Panc1 (cell line): Measurements from ENCODE around the gene ARL5C. TPM values are rescaled to one million over a fixed set of nuclear protein-coding genes. Genes with fewer than 3 reads are reported as not detected.
"Not testable (repeated sequence)": the region's sequence is repeated elsewhere in the genome, so short reads cannot be mapped to it uniquely, and the experiment has no call there.

ENCODE experiments used
- ATAC-seq: fragments of 200-7000 bp; cut with Tn5 transposase; 2 replicates; pipeline ENCODE4 v1.9.1; 2020; ENCODE audit warnings: mild to moderate bottlenecking, moderate library complexity
- BruUV-seq: library from RNA; stranded (reverse); fragments of 400-500 nt; replicated peaks from 2 replicates; lab custom pipeline; 2021; lab: Mats Ljungman, UMichigan
- CTCF ChIA-PET: fragments of 300-600 bp; sonication (Branson Sonifier 250); formaldehyde crosslinking; loops from one replicate; lab custom pipeline; 2022; ENCODE audit warnings: antibody characterized with exemption; lab: Charles Lee
- POLR2A ChIA-PET: fragments of 300-600 bp; sonication (Branson Sonifier 250); formaldehyde crosslinking; loops from one replicate; lab custom pipeline; 2022; ENCODE audit warnings: antibody characterized with exemption; lab: Charles Lee
- DNase-seq: peaks from one replicate; pipeline ENCODE4 v3.0.0-alpha.2; 2010; ENCODE audit warnings: low read depth, low spot score
- H3K27ac ChIP-seq: 2 replicates; pipeline ENCODE4 v1.5.1; 2011; ENCODE audit warnings: mild to moderate bottlenecking, low read length, inconsistent platforms
- H3K27me3 ChIP-seq: fragments of 200-500 bp; sonication (Bioruptor generic); 2 replicates; pipeline ENCODE4 v1.6.0; 2014; ENCODE audit warnings: low read length, inconsistent platforms; ENCODE audit not compliant: control insufficient read depth, insufficient read depth
- H3K36me3 ChIP-seq: fragments of 200-500 bp; sonication (Bioruptor generic); 2 replicates; pipeline ENCODE4 v1.5.1; 2014; ENCODE audit warnings: inconsistent platforms, mild to moderate bottlenecking, low read length, moderate library complexity; ENCODE audit not compliant: control insufficient read depth, insufficient read depth
- H3K4me1 ChIP-seq: 2 replicates; pipeline ENCODE4 v1.5.1; 2011; ENCODE audit warnings: inconsistent platforms, mild to moderate bottlenecking, low read length, moderate library complexity; ENCODE audit not compliant: control insufficient read depth, insufficient read depth
- H3K4me3 ChIP-seq, 2 experiments: 2 replicates each; pipeline ENCODE4 v1.5.1; 2011 to 2012; ENCODE audit warnings: low read depth in 2 of 2, low read length in 2 of 2, mild to moderate bottlenecking in 2 of 2, inconsistent platforms in 1 of 2, moderate library complexity in 1 of 2
- H3K9me3 ChIP-seq: fragments of 200-500 bp; sonication (Bioruptor generic); 2 replicates; pipeline ENCODE4 v1.5.1; 2014; ENCODE audit warnings: low read depth, mild to moderate bottlenecking, inconsistent platforms, low read length, moderate library complexity; ENCODE audit not compliant: control insufficient read depth, insufficient read depth
- CTCF ChIP-seq: fragments of 450-650 bp; IDR thresholded peaks from 2 replicates; pipeline ENCODE4 v1.5.1; 2017; ENCODE audit warnings: mild to moderate bottlenecking
- POLR2AphosphoS5 ChIP-seq: IDR thresholded peaks from 2 replicates; pipeline ENCODE4 v1.6.1; 2012; ENCODE audit warnings: mild to moderate bottlenecking, low read depth, low read length, moderate library complexity
- REST ChIP-seq, 2 experiments: IDR thresholded peaks; 2 replicates each; pipeline ENCODE4 v1.6.1; 2011 to 2012; ENCODE audit warnings: low read depth in 2 of 2, control low read depth in 1 of 2, low read length in 1 of 2, mild to moderate bottlenecking in 1 of 2, moderate library complexity in 1 of 2; ENCODE audit not compliant: insufficient read depth in 1 of 2
- SIN3A ChIP-seq: IDR thresholded peaks from 2 replicates; pipeline ENCODE4 v1.6.1; 2012; ENCODE audit warnings: low read depth, mild to moderate bottlenecking, low read length, moderate library complexity, borderline replicate concordance; ENCODE audit not compliant: insufficient read depth
- TCF7L2 ChIP-seq: IDR thresholded peaks from 2 replicates; pipeline ENCODE4 v1.6.1; 2011; ENCODE audit warnings: mild to moderate bottlenecking, low read depth, low read length, inconsistent platforms
- in situ Hi-C: cut with HindIII; loops from 2 replicates; pipeline ENCODE4 v1.10.0; 2016; ENCODE audit warnings: low sequenced_read_pairs, low pct_unique_long_range_greater_than_20kb
- intact Hi-C: fragments of 100-400 bp; cut with micrococcal nuclease; formaldehyde crosslinking; loops from one replicate; pipeline ENCODE4 v1.10.0; 2022; ENCODE audit not compliant: unreplicated experiment
- total RNA-seq: library from RNA; stranded (reverse); gene quantifications from one replicate; pipeline ENCODE4 v1.2.1, GENCODE V29; 2021; ENCODE audit not compliant: unreplicated experiment

ARL5C gene
- total RNA-seq, 1 experiment from 2014 or later = not detected

GRCh38 chr17:39131616-39132015 is 34.3 kb downstream of the ARL5C start:
- no peak for TF ChIP-seq REST (IDR thresholded peaks at IDR 0.05; ENCODE audit: insufficient read depth in 1 of 2, low read depth in 2 of 2, low read length in 1 of 2)
- no peak for TF ChIP-seq CTCF
- no peak for TF ChIP-seq SIN3A
- TF ChIP-seq TCF7L2 = no peak
- TF ChIP-seq POLR2AphosphoS5 = no peak
- POLR2A ChIA-PET = no interaction called here
- DNase-seq = no peak
- H3K9me3 ChIP-seq = no peaks in the 10 kb centered on the region
- intact Hi-C loops (no loop called here), in situ Hi-C loops (no loop called here)
- H3K36me3 ChIP-seq = no peaks in the 10 kb centered on the region
- CTCF ChIA-PET = no interaction called here
- no peak overlapping the region for H3K4me3 ChIP-seq
- no TSS peak for BruUV-seq
- H3K27me3 ChIP-seq = no peaks in the 10 kb centered on the region
- no peaks in the 10 kb centered on the region for H3K4me1 ChIP-seq
- ATAC-seq = no peak
- no peak overlapping the region for H3K27ac ChIP-seq

- Histone ChIP-seq H3K9me3 (no peaks in the 10 kb centered on the region), H3K4me1 (no peaks in the 10 kb centered on the region), H3K4me3 (no peak overlapping the region), H3K36me3 (no peaks in the 10 kb centered on the region), H3K27ac (no peak overlapping the region), H3K27me3 (no peaks in the 10 kb centered on the region)
- BruUV-seq = no TSS peak
- TF ChIP-seq SIN3A = no peak
- TF ChIP-seq POLR2AphosphoS5 = no peak
- DNase-seq (no peak), ATAC-seq (no peak)
- in situ Hi-C loops = no loop called here
- CTCF ChIA-PET = no interaction called here
- POLR2A ChIA-PET = no interaction called here
- intact Hi-C loops = no loop called here
These were observed 35.8 kb downstream of the ARL5C start for GRCh38 chr17:39130205-39130604.

GRCh38 chr17:39129544-39129943 is 36.4 kb downstream of the ARL5C start:
- DNase-seq, in situ Hi-C loops, BruUV-seq: not testable (repeated sequence)

More at GRCh38 chr17:39129544-39129943, 36.4 kb downstream of the ARL5C start:
- H3K36me3 ChIP-seq, H3K4me3 ChIP-seq, POLR2A ChIA-PET, H3K27me3 ChIP-seq, H3K4me1 ChIP-seq, ATAC-seq, H3K9me3 ChIP-seq, intact Hi-C loops, H3K27ac ChIP-seq: not testable (repeated sequence)
- CTCF ChIA-PET = interaction anchor here (0.6 kb wide), 1 partner anchor 104 kb away, joined by 4 read pairs; no protein-coding TSS in a partner anchor
